Embryonic facial prominence (tissue), 1 donor: ENCODE measurements around the gene GTF2A2.
"Not testable (repeated sequence)": the region's sequence is repeated elsewhere in the genome, so short reads cannot be mapped to it uniquely, and the experiment has no call there.

ENCODE experiments used
- DNase-seq: peaks from one replicate; pipeline ENCODE4 v3.0.0-alpha.2; 2016; ENCODE audit errors: extremely low spot score

GTF2A2 gene, protein sequence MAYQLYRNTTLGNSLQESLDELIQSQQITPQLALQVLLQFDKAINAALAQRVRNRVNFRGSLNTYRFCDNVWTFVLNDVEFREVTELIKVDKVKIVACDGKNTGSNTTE

DNA sequence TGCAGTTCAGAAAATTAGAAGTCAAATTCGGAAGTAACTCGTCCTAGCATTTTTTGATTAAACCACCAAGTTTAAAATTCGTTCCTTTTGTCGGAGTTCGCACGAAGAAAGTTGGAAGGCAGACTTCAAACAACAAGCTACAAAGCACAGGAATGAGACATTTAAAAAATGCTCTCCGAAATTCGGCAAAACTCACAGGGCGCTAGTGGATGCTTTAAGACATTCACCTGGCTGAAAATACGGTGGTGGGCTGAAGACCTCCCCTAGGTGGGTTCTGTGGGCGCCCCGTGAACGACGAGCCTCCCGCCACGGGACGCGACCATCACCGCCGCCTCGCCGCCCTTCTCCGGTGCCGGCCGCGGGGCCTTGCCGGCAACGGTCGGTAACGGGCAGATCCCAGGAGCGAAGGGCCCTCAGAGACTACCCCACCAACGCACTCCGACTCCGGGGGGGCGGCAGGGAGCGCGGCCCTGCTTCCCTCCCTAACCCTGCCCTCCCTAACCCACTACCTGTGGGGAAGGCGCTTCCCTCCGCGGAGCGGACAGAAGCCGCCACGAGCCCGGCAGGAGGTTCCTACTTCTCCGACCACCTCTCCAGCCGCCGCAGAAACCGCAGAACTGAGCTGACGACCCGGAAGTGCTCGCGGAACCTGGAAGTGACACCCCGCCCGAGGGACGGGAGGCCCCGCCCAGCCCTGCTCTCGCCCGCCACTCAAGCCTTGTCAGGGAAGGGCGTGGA is at the start of gene GTF2A2:
Gene GTF2A2, minus strand, starts transcription at position 619 of the 738 bp plus-strand sequence. CDS start 5,238 bp downstream, outside the sequence.
- peak; percentile 88 for DNase-seq

DNA sequence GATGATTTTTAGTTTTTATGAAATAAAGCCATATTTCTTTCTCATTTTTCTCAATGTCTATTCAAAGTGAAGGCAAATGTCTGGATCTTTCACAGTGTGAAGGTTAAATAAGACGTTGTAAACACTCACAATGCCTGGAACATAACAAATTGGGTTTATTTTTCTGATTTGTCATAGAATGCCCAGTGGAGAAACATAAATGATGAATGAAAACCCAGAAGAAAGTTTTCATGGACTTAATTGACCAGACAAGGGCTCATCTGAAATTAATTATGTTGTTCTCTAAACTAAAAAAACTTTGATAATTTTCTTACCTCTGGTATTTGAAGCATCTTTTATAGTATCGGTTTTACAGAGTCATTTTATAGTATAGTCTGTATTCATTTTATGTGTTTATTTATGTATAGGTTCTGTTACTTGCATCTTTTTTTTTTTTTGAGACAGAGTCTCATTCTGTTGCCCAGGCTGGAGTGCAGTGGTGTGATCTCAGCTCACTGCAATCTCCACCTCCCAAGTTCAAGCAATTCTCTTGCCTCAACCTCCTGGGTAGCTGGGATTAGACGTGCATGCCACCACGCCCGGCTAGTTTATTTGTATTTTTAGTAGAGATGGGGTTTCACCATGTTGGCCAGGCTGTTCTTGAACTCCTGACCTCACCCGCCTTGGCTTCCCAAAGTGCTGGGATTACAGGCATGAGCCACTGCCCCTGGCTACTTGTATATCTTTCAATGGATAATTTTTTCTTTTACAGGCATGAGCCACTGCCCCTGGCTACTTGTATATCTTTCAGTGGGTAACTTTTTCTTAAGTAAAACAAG is 46.9 kb upstream of the GTF2A2 start:
- no peak for DNase-seq

DNA sequence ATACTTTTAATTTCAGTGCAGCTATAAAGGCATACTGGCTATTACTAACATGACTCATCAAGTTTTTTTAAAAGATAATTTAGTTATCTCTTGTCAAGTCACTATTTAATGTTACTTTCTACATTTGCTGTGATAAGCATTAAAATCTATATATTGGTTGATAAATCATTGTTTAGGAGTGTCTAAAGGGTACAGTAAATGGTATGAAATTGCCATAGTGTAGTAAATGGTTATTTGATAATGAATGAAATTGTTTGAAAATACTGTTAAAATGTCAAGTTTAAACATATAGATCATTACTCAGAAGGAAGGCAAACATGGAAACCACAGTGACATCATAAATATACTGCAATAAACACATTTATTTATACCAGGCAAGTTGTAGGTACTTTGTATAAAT is 45.0 kb upstream of the GTF2A2 start:
- no peak for DNase-seq

DNA sequence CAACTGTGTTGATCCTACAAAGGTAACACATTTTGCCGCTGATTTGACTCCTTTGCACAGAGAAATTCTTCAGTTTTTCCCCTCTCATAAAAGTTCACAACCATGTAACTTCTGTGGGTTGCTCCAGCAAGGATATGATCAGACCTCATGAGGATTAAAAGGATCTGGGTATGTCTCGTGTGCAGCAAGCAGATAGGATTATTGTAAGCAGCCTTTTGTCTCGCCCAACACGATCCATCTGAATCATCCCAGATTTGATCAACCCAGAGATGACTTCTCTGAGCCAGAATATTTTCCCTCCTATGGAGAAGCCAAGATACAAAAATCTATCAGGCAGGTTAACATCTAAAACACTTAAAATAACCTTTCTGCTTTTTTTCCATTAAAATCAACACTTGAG is 44.6 kb upstream of the GTF2A2 start:
- DNase-seq: no peak

DNA sequence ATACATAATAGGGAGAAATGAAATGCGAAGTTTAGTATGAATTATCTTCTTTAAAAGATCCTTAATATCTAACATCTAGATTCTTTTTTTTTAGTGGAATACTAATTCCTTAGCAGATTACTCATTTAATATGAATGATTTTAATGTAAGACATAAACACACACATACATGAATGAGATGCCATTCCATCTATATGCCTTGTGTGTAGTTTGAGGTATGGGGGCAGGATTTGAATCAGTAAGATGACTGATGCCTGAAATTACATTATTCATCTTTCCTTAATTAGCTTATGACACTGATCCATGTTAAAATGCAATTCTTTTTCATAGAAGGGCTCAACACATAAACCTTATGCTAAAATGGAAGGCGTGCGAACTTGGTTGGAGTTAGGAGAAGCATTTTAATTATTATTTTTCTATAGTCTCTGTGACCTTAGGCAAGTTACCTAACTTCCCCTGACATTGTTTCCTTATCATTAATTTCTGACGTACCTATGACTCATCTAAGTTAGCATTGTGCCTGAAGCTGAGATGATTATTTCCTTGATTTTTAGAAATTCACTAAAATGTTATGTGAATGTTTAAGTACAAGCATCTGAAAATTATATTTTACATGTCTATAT is 42.6 kb upstream of the GTF2A2 start:
- DNase-seq: no peak

DNA sequence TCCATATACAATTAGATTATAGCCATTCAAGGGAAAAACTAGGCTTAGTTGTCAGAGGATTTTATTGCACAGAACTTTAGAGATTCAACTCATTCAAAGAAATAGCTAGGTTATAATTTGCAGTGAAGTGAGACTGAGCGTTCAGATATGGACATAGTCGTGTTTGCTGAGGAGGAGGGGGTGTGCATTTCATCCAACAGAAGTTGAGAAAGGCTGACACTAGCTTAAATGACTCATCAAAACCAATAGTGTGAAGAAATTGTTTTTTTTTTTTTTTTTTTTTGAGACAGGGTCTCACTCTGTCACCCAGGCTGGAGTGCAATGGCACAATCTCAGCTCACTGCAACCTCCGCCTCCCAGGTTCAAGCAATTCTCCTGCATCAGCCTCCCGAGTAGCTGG is 40.8 kb upstream of the GTF2A2 start:
- DNase-seq: not testable (repeated sequence)

DNA sequence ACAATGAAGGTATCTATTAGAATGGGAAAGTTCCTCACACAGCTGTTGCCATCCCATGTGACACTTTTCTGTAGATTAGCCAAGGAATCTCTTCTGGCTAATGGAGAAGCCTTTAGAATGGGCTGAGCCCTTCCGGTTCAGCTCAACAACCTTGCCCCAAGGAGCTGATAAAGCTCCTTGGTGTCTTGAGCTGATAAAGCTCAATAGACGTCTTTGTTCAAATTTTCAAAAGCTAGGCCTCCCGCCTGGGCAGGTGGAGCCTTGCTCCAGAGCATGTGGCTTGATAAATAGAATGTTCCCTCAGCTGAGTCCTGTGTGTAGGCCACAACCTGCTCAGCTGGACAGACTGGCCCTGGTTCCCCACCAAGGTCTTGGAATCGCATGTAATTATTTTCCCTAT is 39.0 kb upstream of the GTF2A2 start:
- no peak for DNase-seq

DNA sequence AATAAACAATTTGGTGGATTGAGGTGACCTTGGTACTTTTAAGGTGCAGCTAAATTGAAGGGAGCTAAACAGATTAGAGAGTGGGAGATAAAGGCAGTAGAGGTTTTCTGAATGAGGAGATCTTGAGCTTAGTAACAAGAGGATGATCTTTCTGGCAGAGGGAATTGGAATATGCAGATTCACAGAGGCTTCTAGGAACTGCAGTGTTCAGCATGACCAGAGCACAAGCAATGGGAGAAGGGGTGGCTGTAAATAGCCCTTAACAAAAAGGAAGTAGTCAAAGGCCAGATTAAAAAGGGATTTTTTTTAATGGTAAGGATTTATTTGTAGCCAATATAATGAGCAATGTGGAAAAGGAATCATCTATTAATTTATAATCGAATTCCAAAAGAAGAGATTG is 37.5 kb upstream of the GTF2A2 start:
- no peak for DNase-seq

DNA sequence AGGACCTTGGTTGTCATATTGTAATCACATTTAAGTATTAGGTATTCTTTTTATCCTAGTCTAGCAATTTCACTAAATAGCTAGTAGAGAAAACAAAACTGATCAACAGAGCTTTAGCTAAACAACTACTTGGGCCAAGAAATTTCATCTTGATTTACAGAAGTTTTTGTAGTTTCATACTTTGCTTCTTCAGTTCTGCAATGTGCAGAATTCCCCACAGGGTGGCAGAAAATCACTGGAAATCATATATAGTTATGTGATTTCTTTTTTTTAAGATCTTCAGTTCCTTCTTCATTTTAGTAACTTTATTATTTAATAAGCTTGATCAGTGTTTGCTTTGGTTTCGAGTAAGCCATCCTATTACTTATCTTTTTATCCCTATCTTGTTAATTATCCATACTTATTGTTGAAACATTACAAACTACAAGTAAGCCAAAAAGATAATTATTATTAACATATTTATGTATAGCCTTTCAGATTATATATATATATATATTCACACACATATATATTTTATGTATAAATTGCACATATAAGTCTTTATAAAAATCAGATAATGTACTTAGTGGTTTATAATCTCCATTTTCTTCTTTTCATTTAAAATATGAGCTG is 34.0 kb upstream of the GTF2A2 start:
- no peak for DNase-seq

DNA sequence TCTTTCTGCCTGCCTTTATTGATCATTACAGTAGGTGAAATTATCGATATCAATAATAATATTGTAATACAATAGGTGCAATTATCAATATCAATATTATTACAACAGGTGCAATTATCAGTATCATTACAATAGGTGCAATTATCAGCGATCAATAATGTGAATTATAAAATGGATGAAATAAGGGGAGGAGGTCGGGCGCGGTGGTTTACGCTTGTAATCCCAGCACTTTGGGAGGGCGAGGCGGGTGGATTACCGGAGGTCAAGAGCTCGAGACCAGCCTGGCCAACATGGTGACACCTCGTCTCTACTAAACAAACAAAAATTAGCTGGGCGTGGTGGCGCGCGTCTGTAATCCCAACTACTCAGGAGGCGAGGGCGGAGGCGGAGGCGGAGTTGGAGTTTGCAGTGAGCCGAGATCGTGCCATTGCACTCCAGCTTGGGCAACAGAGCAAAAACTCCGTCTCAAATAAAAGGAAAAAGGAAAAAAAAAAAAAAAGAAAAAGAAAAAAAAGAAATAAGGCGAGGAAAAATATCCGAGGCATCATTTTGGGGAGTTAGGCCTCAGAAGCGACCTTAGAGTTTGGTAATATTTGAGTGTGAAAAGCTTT is 32.4 kb upstream of the GTF2A2 start:
- no peak for DNase-seq

DNA sequence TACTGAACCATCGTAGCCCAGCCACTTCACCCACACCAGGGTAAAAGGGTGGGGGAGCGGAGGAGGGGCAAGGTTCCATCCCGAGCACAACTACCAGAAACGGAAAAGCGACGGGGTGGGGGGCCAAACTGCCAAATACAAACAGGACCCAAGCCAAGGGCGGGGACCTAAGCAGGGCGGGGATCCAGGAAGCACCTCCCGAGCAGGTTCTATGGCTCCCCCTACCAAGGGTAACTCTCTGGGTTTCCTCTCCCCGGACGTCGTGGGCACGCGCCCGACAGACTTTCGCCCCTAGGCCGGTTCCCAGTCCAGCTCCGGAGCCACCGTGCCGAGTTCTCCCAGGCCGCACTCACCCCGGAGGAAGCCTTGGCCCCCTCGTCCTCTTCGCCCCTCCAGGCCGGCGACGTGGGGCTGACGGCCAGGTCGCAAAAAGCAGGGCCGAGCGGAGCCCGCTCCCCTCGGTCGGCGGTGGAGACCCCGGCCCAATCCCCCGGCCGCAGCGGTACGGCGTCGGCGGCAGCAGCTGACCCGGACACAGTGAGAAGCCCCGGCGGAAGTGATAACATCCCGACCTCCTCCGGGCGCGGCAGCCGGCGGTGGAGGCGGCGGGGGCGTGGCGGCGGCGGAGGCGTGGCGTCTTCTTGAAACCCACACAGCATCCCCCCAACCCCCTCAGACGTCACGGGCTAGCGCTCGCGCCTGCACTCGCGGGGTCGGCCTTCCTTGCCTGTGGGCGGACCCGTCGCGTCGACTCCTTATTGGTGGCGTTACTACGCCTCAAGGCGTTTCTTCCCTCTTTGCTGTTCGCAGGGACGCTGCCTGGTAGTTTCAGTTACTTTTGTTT is 31.7 kb upstream of the GTF2A2 start, which contains the start of gene BNIP2:
Gene BNIP2, minus strand, starts transcription at position 539 of the 844 bp plus-strand sequence. CDS start 6,863 bp downstream, outside the sequence.
- DNase-seq: peak; percentile 95

DNA sequence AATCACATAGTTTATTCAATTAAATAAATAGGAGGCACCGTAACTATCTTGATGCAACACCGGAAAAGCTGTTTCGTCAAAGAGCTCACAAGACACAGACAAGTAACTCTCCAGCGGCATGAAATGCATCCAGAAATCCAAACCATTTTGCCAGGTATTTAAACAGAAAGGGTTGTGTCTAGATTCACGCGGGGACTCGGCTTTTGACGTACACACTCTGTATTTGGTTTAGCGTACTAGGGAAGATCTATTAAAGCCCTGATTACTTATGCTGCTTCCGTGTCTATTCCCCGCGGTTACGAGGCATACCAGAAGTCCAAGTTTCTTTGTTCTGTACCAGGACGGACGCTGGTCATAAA is 31.1 kb upstream of the GTF2A2 start:
- DNase-seq: no peak

DNA sequence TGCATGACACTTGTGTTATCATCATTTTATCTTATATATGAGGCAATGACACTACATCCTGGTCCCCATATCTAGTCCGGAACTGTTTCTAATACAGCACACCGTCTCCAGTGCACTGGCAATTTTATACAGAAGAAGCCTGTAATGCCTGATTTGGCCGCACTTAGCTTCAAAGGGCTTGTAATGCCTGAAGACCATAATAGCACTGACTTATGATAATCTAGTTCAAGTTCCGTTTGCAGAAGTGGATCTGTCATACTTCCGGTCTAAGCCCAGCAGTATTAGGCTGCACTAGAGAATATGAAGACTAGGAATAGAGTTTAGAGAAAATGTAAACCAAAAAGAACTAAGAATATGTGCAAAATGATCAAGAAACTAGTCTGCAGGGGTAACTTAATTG is 30.5 kb upstream of the GTF2A2 start:
- DNase-seq: no peak

DNA sequence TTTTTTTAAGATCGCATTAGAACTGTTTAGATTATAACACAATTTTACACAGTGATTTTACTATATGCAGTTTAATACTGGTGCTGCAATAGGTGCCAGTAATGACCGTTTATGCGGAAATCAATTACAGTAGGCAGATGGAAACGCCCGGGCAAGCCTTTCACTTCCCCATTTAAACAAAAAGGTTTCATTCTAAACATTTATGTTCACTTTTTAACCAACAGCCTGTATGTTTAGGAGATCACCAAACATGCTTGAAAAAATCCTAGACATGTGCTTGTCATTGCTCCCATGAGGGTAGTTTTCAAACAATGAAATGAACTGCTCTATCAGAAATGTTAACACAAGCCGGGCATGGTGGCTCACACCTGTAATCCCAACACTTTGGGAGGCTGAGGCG is 29.1 kb upstream of the GTF2A2 start:
- no peak for DNase-seq

DNA sequence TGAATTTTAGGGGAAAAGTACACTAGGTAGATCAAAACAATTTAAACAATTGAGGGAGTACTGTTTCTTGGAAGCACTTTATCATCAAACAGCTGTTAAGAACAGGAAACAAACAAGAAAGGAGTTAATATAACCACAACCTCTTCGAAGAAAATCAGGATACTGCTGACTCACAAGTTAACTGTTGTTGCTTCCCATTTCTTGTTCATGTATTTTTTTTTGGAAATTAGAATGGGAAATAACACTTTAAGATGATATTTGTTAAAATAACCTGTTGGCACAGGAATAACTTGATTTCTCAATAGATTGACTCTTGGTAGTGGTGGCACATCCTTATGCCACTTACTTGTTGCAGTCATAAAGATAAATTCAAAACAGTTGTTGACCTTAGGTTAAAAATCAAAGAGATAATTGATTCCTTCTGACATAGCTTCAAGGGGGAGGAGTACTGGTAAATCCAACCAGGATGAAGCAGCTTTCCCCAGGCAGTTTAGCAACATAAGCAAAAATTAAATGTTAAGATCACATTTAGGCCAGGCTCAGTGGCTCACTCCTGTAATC is 28.5 kb upstream of the GTF2A2 start:
- no peak for DNase-seq

DNA sequence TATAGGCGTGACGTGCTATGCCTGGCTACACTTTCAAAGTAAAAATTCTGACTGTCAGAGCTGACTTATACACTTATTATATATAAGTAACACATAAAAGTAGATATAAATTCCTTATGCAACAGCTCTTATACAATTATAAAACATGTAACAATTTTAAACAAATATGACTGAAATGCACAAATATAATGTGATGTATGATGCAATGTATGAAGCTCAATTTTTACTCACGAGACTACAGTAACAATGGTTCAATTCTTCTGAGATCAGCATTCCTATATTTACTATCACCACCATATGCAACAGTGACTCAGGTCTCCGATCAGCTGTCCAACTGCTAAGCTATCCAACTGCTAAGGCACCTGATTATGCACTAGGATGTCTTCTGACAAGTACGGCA is 23.6 kb upstream of the GTF2A2 start:
- no peak for DNase-seq

DNA sequence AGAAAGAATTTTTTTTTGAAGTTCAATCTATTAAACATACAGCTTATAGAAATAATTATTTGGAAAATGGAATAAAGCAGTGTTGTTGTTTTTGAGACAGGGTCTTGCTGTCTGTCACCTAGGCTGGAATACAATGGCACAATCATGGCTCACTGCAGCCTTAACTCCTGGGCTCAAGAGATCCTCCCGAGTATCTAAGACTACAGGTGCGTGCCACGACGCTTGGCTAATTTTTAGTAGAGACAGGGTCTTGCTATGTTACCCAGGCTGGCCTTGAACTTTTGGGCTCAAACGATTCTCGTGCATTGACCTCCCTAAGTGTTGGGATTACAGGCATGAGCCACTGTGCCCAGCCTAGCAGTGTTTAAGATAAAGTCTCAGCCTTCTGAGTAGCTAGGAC is 23.0 kb upstream of the GTF2A2 start:
- DNase-seq: no peak

DNA sequence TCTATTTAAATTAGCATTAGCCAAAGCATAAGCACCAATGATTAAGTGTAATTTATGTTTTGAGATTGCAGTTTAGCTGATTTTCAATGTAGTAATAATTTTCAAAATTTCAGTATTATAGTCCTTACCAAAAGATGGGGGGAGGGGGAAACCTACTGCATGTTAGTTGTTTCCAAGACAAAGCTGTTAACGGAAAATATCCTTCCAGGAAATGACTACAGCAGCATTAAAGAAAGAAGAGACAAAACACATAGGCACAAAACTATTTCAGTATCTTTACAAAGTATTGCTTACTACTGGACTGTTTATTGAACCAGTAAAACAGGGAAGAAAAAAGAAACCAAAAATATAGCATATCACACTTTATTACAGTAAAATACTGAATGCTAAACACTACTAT is 21.3 kb upstream of the GTF2A2 start:
- DNase-seq: no peak

DNA sequence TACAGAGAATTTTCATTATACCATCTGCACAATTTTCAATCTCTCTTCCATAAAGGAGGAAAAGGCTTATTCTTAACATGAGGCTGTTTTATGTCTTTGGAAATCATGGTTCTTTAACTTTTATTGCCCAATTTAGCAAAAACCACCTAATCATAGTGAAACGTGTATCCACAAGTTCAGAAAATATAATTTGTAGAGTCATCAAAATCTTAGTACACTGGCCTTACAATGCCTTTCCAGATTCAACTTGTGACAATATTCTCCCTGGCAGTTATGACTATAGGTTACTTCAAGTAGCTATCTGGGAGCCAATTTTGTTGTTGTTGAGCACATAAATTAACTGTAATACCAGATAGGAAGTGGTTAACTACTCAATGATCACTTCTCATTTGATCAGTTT is 20.9 kb upstream of the GTF2A2 start:
- DNase-seq: no peak

DNA sequence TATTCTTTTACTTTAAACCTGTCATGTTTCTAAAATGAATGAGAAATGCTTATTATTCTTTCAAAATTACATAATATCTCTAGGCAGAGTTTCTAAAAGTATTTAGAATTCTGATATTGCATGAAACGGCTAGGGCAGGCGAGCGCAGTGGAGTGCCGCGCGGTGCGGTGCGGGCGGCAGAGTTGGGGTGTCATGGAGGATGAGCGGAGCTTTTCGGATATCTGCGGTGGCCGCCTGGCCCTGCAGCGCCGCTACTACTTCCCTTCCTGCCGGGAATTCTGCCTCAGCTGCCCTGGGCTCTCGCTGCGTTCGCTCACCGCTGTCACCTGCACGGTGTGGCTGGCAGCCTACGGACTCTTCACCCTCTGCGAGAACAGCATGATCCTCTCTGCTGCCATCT is 19.2 kb upstream of the GTF2A2 start:
- no peak for DNase-seq
